Measurements from ENCODE around the gene BMAL1. TPM values are rescaled to one million over a fixed set of nuclear protein-coding genes. Genes with fewer than 3 reads are reported as not detected.

BMAL1 gene
- total and polyA plus RNA-seq, 2 of the 4 experiments (the other 2 are of a cell fraction) = 8.8 to 9.9 TPM

- dilution Hi-C loops (cut with HindIII; ENCODE audit: low sequenced_read_pairs, unreplicated experiment) (no loop called here), in situ Hi-C loops (cut with MboI; ENCODE audit: low sequenced_read_pairs) (no loop called here), intact Hi-C loops (cut with micrococcal nuclease) (no loop called here)
- no peak overlapping the region for H2BK120ac ChIP-seq (ENCODE audit: low read depth, low read length)
- H4K20me1 ChIP-seq (ENCODE audit: insufficient read depth, low read length) = no peaks in the 10 kb centered on the region
- ATAC-seq (ENCODE audit: low read depth) (no peak), DNase-seq (no peak)
- H3K27me3 ChIP-seq (ENCODE audit: control insufficient read depth, insufficient read depth, low read length) = no peaks in the 10 kb centered on the region
- no peak overlapping the region for H4K91ac ChIP-seq (ENCODE audit: insufficient read depth, low read depth, low read length)
- H2AK9ac ChIP-seq (replicated peaks; ENCODE audit: low read depth, low read length, poor library complexity) = no peak overlapping the region
- H3K4me1 ChIP-seq (ENCODE audit: control insufficient read depth, insufficient read depth, low read length) = no peaks in the 10 kb centered on the region; the same call in 1 of the 2 replicates
- BruUV-seq (replicated peaks) = no TSS peak
- H4K5ac ChIP-seq (ENCODE audit: low read depth, low read length) = no peak overlapping the region
- no peak overlapping the region for H4K8ac ChIP-seq (ENCODE audit: low read depth in 2 of 2, low read length in 2 of 2)
- H2BK15ac ChIP-seq (ENCODE audit: low read depth, low read length) = no peak overlapping the region
- H3K79me1 ChIP-seq (ENCODE audit: low read depth in 1 of 2, low read length in 2 of 2) = no peaks in the 10 kb centered on the region
- peaks cover 24% of the 10 kb centered on the region for H3K36me3 ChIP-seq (ENCODE audit: control insufficient read depth, insufficient read depth, low read length)
- peaks cover 10% of the 10 kb centered on the region; the same call in 1 of the 2 replicates for H3K9me1 ChIP-seq (ENCODE audit: insufficient read depth, low read length)
- WGBS, 2 experiments (ENCODE audit: extremely low coverage in 2 of 2, insufficient read length in 1 of 2) = no CpG with 5 or more reads among the region's 2 CpGs
- no peak overlapping the region for H2AK5ac ChIP-seq (ENCODE audit: low read depth, low read length)
- no peak overlapping the region for H3K4me3 ChIP-seq (ENCODE audit: insufficient read depth, low read depth, low read length)
- no peak overlapping the region for H3K9ac ChIP-seq (ENCODE audit: low read depth, low read length)
- POLR2A ChIA-PET (ENCODE audit: unreplicated experiment) = no interaction called here
- H3K4ac ChIP-seq (ENCODE audit: low read depth, low read length) = no peak overlapping the region
- no peak overlapping the region for H3K4me2 ChIP-seq (ENCODE audit: low read depth, low read length)
- H3K56ac ChIP-seq (ENCODE audit: extremely low read depth, insufficient read depth, low read length) = no peak overlapping the region
- H3K27ac ChIP-seq (ENCODE audit: insufficient read depth, low read length) = no peak overlapping the region
- no peak overlapping the region for H3K14ac ChIP-seq (replicated peaks; ENCODE audit: low read depth, low read length)
- H2AFZ ChIP-seq (replicated peaks; ENCODE audit: low read length, poor library complexity) = no peak overlapping the region
- TF ChIP-seq NFE2L2 (IDR thresholded peaks at IDR 0.05; ENCODE audit: low read depth, low read length) = no peak
- TF ChIP-seq CHD1 (IDR thresholded peaks at IDR 0.05; ENCODE audit: low read depth, low read length) = no peak
- TF ChIP-seq POLR2A (IDR thresholded peaks at IDR 0.05; ENCODE audit: low read depth, low read length) = no peak
- no peak for TF ChIP-seq CTCF (conservative IDR thresholded peaks at IDR 0.05; ENCODE audit: low read depth, low read length)
- TF ChIP-seq RFX5 (IDR thresholded peaks at IDR 0.05; ENCODE audit: low read depth, low read length) = no peak
- no peak for TF ChIP-seq CEBPB (IDR thresholded peaks at IDR 0.05; ENCODE audit: low read depth, low read length)
- TF ChIP-seq BHLHE40 (IDR thresholded peaks at IDR 0.05; ENCODE audit: low read depth, low read length) = no peak
- TF ChIP-seq MAFK (IDR thresholded peaks at IDR 0.05; ENCODE audit: low read depth, low read length) = no peak
- no peak for TF ChIP-seq USF2 (IDR thresholded peaks at IDR 0.05; ENCODE audit: low read depth, low read length)
- TF ChIP-seq FOS (IDR thresholded peaks at IDR 0.05; ENCODE audit: low read depth, low read length) = no peak
- no peak for TF ChIP-seq MXI1 (IDR thresholded peaks at IDR 0.05; ENCODE audit: borderline replicate concordance, low read depth, low read length)
- no peak for TF ChIP-seq RCOR1 (IDR thresholded peaks at IDR 0.05; ENCODE audit: insufficient replicate concordance, low read length)
- TF ChIP-seq ELK1 (IDR thresholded peaks at IDR 0.05; ENCODE audit: borderline replicate concordance, low read depth, low read length) = no peak
- H3K23ac ChIP-seq (ENCODE audit: low read depth, low read length) = no peak overlapping the region
- H3K9me3 ChIP-seq (ENCODE audit: control insufficient read depth, insufficient read depth, low read length) = no peaks in the 10 kb centered on the region
- H2BK20ac ChIP-seq (ENCODE audit: low read depth, low read length) = no peak overlapping the region
- no peak overlapping the region for H3K18ac ChIP-seq (ENCODE audit: low read depth, low read length)
- CTCF ChIA-PET = interaction anchor here (0.7 kb wide), 1 partner anchor 32 kb away, joined by 3 read pairs; no protein-coding TSS in a partner anchor
- H2BK5ac ChIP-seq (ENCODE audit: low read depth, low read length, poor library complexity, severe bottlenecking) = no peak overlapping the region
Observed at GRCh38 chr11:13380731-13381130, 103.1 kb downstream of the BMAL1 start.

Measured in IMR-90 (cell line).